ENCODE results near the gene TNP2.

The TNP2 gene

GRCh38 chr16:11219178-11219577, 49.9 kb downstream of the TNP2 start:
- DNase-seq (ENCODE audit: low read depth), result peak; percentile 22
- no peak for TF ChIP-seq CTCF (conservative IDR thresholded peaks at IDR 0.05; ENCODE audit: low read depth, low read length)
- H3K4me3 ChIP-seq (ENCODE audit: low read depth, low read length), result no peak overlapping the region

GRCh38 chr16:11218604-11218962, 50.5 kb downstream of the TNP2 start:
- DNase-seq (ENCODE audit: low read depth), result peak; percentile 14
- peak; percentile 59 for TF ChIP-seq CTCF (conservative IDR thresholded peaks at IDR 0.05; ENCODE audit: low read depth, low read length)
- no peak overlapping the region for H3K4me3 ChIP-seq (ENCODE audit: low read depth, low read length)

All from choroid plexus epithelial cell (primary cell).